HepG2 (cell line): ENCODE measurements around the gene MEGF6. TPM values are rescaled to one million over a fixed set of nuclear protein-coding genes. Genes with fewer than 3 reads are reported as not detected.
A peak's percentile ranks its signal among the peaks of the same experiment; 100 is the strongest.

Experiments used
- BRCA1 ChIP-seq: sonication (generic); formaldehyde crosslinking; IDR thresholded peaks from 2 replicates; pipeline ENCODE4 v1.4.0; 2020; ENCODE audit warnings: missing genetic modification reagents
- CC2D1A ChIP-seq: sonication (generic); formaldehyde crosslinking; IDR thresholded peaks from 2 replicates; pipeline ENCODE4 v1.8.1; 2023; ENCODE audit warnings: mild to moderate bottlenecking, missing genetic modification reagents
- HNF4G ChIP-seq, 2 experiments: sonication (generic) in 1 of 2; formaldehyde crosslinking in 1 of 2; IDR thresholded peaks; 2 replicates each; pipeline versions ENCODE4 v1.4.0 to v1.6.1; 2011 to 2020; ENCODE audit warnings: borderline replicate concordance in 2 of 2, low read depth in 2 of 2, mild to moderate bottlenecking in 2 of 2, low read length in 1 of 2, missing genetic modification reagents in 1 of 2, moderate library complexity in 1 of 2
- MNT ChIP-seq: fragments of 450-650 bp; IDR thresholded peaks from 2 replicates; pipeline ENCODE4 v1.6.1; 2016
- MTF2 ChIP-seq: sonication (generic); formaldehyde crosslinking; IDR thresholded peaks from 2 replicates; pipeline ENCODE4 v1.5.0; 2020; ENCODE audit warnings: missing genetic modification reagents, borderline replicate concordance
- NCOA2 ChIP-seq: sonication (generic); formaldehyde crosslinking; IDR thresholded peaks from 2 replicates; pipeline ENCODE4 v1.8.0; 2022; ENCODE audit warnings: inconsistent platforms
- RXRB ChIP-seq: IDR thresholded peaks from 2 replicates; pipeline ENCODE4 v1.6.1; 2016; ENCODE audit warnings: borderline replicate concordance, missing genetic modification reagents, missing compliant biosample characterization
- SATB2 ChIP-seq: sonication (generic); formaldehyde crosslinking; IDR thresholded peaks from 2 replicates; pipeline ENCODE4 v1.5.0; 2020; ENCODE audit warnings: missing genetic modification reagents
- SNAPC2 ChIP-seq: sonication (generic); formaldehyde crosslinking; IDR thresholded peaks from 2 replicates; pipeline ENCODE4 v1.8.1; 2022; ENCODE audit warnings: mild to moderate bottlenecking, missing genetic modification reagents
- ZNF142 ChIP-seq: sonication (generic); formaldehyde crosslinking; IDR thresholded peaks from 2 replicates; pipeline ENCODE4 v1.4.0; 2020; ENCODE audit warnings: missing genetic modification reagents
- ZNF331 ChIP-seq: sonication (generic); formaldehyde crosslinking; IDR thresholded peaks from 2 replicates; pipeline ENCODE4 v1.4.0; 2020; ENCODE audit warnings: missing genetic modification reagents
- ZNF670 ChIP-seq: sonication (generic); formaldehyde crosslinking; IDR thresholded peaks from 2 replicates; pipeline ENCODE4 v1.8.0; 2022; ENCODE audit warnings: mild to moderate bottlenecking, missing genetic modification reagents, borderline replicate concordance
- ZNF782 ChIP-seq: sonication (generic); formaldehyde crosslinking; IDR thresholded peaks from 2 replicates; pipeline ENCODE4 v1.4.0; 2020; ENCODE audit warnings: missing genetic modification reagents, mild to moderate bottlenecking, borderline replicate concordance
- polyA plus RNA-seq, 8 experiments: library from polyadenylated mRNA; depleted of rRNA in 3 of 8; stranded (reverse) in 7 of 8; unstranded in 1 of 8; fragments of >200 nt; fragmentation: Illumina TruSeq in 4 of 8; extraction: Trizol in 4 of 8; gene quantifications; 2 replicates each; pipeline versions ENCODE4 v1.2.1 to v1.2.3, GENCODE V29; 2011 to 2016; ENCODE audit warnings: low read depth in 4 of 8, missing spikeins in 1 of 8, mixed read lengths in 1 of 8; ENCODE audit not compliant: insufficient read depth in 1 of 8
- total RNA-seq, 5 experiments: library from RNA; depleted of rRNA; stranded (reverse); fragments of >200 nt; fragmentation: Illumina TruSeq; extraction: Trizol; gene quantifications; 2 replicates each; pipeline ENCODE4 v1.2.3, GENCODE V29; 2016; ENCODE audit warnings: low read depth in 1 of 5
- TF ChIP-seq, protein P1 (sequence below): sonication (generic); formaldehyde crosslinking; IDR thresholded peaks from 2 replicates; pipeline ENCODE4 v1.4.0; 2020; ENCODE audit warnings: missing genetic modification reagents
- TF ChIP-seq, protein P2 (sequence below): sonication (generic); formaldehyde crosslinking; IDR thresholded peaks from 2 replicates; pipeline ENCODE4 v1.8.0; 2022; ENCODE audit warnings: low read depth, missing genetic modification reagents

MEGF6 gene
- total and polyA plus RNA-seq, 2 of the 13 experiments (the other 11 are each of a cell fraction or from before 2014, with no cell fraction given), result 1.9 TPM

- TF ChIP-seq, protein P1, sequence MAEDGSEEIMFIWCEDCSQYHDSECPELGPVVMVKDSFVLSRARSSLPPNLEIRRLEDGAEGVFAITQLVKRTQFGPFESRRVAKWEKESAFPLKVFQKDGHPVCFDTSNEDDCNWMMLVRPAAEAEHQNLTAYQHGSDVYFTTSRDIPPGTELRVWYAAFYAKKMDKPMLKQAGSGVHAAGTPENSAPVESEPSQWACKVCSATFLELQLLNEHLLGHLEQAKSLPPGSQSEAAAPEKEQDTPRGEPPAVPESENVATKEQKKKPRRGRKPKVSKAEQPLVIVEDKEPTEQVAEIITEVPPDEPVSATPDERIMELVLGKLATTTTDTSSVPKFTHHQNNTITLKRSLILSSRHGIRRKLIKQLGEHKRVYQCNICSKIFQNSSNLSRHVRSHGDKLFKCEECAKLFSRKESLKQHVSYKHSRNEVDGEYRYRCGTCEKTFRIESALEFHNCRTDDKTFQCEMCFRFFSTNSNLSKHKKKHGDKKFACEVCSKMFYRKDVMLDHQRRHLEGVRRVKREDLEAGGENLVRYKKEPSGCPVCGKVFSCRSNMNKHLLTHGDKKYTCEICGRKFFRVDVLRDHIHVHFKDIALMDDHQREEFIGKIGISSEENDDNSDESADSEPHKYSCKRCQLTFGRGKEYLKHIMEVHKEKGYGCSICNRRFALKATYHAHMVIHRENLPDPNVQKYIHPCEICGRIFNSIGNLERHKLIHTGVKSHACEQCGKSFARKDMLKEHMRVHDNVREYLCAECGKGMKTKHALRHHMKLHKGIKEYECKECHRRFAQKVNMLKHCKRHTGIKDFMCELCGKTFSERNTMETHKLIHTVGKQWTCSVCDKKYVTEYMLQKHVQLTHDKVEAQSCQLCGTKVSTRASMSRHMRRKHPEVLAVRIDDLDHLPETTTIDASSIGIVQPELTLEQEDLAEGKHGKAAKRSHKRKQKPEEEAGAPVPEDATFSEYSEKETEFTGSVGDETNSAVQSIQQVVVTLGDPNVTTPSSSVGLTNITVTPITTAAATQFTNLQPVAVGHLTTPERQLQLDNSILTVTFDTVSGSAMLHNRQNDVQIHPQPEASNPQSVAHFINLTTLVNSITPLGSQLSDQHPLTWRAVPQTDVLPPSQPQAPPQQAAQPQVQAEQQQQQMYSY (CRISPR knock-in tag), result no peak
- TF ChIP-seq ZNF142 (CRISPR knock-in tag) (no peak), ZNF670 (CRISPR knock-in tag) (no peak), MNT (no peak), BRCA1 (CRISPR knock-in tag) (no peak), SATB2 (CRISPR knock-in tag) (no peak), ZNF782 (no peak), ZNF331 (CRISPR knock-in tag) (peak; percentile 11; the same call in 1 of the 2 replicates), NCOA2 (CRISPR knock-in tag) (no peak), RXRB (CRISPR knock-in tag) (no peak), HNF4G (IDR thresholded peaks at IDR 0.05; ENCODE audit: borderline replicate concordance, low read depth, low read length) (peak; percentile 37; the same call in 1 of the 2 replicates), HNF4G (CRISPR knock-in tag; IDR thresholded peaks at IDR 0.05; ENCODE audit: borderline replicate concordance, low read depth) (peak; percentile 77), CC2D1A (CRISPR knock-in tag) (no peak), SNAPC2 (no peak), MTF2 (0 out of 2 replicates have a peak, but pooled peaks have one; percentile 62)
- TF ChIP-seq, protein P2, sequence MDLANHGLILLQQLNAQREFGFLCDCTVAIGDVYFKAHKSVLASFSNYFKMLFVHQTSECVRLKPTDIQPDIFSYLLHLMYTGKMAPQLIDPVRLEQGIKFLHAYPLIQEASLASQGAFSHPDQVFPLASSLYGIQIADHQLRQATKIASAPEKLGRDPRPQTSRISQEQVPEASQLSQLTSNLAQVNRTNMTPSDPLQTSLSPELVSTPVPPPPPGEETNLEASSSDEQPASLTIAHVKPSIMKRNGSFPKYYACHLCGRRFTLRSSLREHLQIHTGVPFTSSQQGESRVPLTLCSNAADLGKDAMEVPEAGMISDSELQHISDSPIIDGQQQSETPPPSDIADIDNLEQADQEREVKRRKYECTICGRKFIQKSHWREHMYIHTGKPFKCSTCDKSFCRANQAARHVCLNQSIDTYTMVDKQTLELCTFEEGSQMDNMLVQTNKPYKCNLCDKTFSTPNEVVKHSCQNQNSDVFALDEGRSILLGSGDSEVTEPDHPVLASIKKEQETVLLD (CRISPR knock-in tag), result peak; percentile 24; the same call in 1 of the 2 replicates
Observed at GRCh38 chr1:3625151-3625907, 14.0 kb upstream of the MEGF6 start (continued).
